ENCODE data around the gene LRP4.

- TF ChIP-seq CTCF (IDR thresholded peaks at IDR 0.05) (no peak), POLR2A (IDR thresholded peaks at IDR 0.05) (no peak)
Measured at GRCh38 chr11:46902694-46903093, 15.7 kb downstream of the LRP4 start.

Data from adrenal gland (tissue), 5 donors.